Heart left ventricle (tissue), 16 donors: ENCODE results near the gene FABP2. TPM values are rescaled to one million over a fixed set of nuclear protein-coding genes. Genes with fewer than 3 reads are reported as not detected.
A peak's percentile ranks its signal among the peaks of the same experiment; 100 is the strongest.
"Not testable (repeated sequence)": the region's sequence is repeated elsewhere in the genome, so short reads cannot be mapped to it uniquely, and the experiment has no call there.

Experiments used
- ATAC-seq, 4 donors: fragments of 200-7000 bp; cut with Tn5 transposase; one replicate each; pipeline ENCODE4 v1.9.1; 2020 to 2022; ENCODE audit warnings: moderate library complexity in 4 of 4, mild to moderate bottlenecking in 3 of 4, moderate number of reproducible peaks in 1 of 4
- DNase-seq, 5 donors: peaks; one replicate each; pipeline ENCODE4 v3.0.0-alpha.2; 2020
- H3K27ac ChIP-seq, 12 donors: fragments of 200-600 bp; sonication (generic) in 4 of 12; one replicate each; pipeline versions ENCODE4 v1.5.0 to v1.8.0; 2016 to 2022; ENCODE audit warnings: mild to moderate bottlenecking in 2 of 12
- H3K27me3 ChIP-seq, 9 donors: fragments of 200-600 bp; sonication (generic) in 2 of 9; one replicate each; pipeline versions ENCODE4 v1.5.1 to v1.8.0; 2016 to 2022; ENCODE audit warnings: mild to moderate bottlenecking in 3 of 9
- H3K36me3 ChIP-seq, 9 donors: fragments of 200-600 bp; sonication (generic) in 2 of 9; one replicate each; pipeline versions ENCODE4 v1.5.0 to v1.8.0; 2018 to 2022; ENCODE audit warnings: mild to moderate bottlenecking in 2 of 9
- H3K4me1 ChIP-seq, 12 donors: fragments of 200-600 bp; sonication (generic) in 4 of 12; one replicate each; pipeline versions ENCODE4 v1.5.0 to v1.8.0; 2016 to 2022; ENCODE audit warnings: mild to moderate bottlenecking in 3 of 12
- H3K4me3 ChIP-seq, 12 donors: fragments of 200-600 bp; sonication (generic) in 4 of 12; one replicate each; pipeline versions ENCODE4 v1.5.0 to v1.8.0; 2017 to 2022; ENCODE audit warnings: mild to moderate bottlenecking in 9 of 12, moderate library complexity in 4 of 12
- H3K9me3 ChIP-seq, 12 donors: fragments of 200-600 bp; sonication (generic) in 4 of 12; one replicate each; pipeline versions ENCODE4 v1.5.0 to v1.8.0; 2016 to 2022; ENCODE audit warnings: mild to moderate bottlenecking in 1 of 12
- CTCF ChIP-seq, 12 donors: fragments of 200-600 bp; sonication (generic) in 4 of 12; IDR thresholded peaks; one replicate each; pipeline versions ENCODE4 v1.5.0 to v1.8.0; 2018 to 2022; ENCODE audit warnings: antibody characterized with exemption in 12 of 12, mild to moderate bottlenecking in 5 of 12
- POLR2A ChIP-seq, 2 donors: fragments of 450-650 bp; IDR thresholded peaks; one replicate each; pipeline ENCODE4 v1.6.1; 2017; ENCODE audit warnings: antibody characterized with exemption in 2 of 2, mild to moderate bottlenecking in 2 of 2, moderate library complexity in 2 of 2
- WGBS, 4 donors: extraction: QIAGEN DNeasy Blood & Tissue Kit in 2 of 4; methylation state at CpG; one replicate each; pipeline versions ENCODE4 v1.1.5 to v1.1.7; 2013 to 2018; 5-methylcytosine and 5-hydroxymethylcytosine counted together
- intact Hi-C, 10 donors: fragments of 100-400 bp; cut with DNase I; formaldehyde crosslinking; loops; one replicate each; pipeline versions ENCODE4 v1.11.1 to v1.14.2; 2022
- polyA plus RNA-seq, 2 donors: library from polyadenylated mRNA; stranded (reverse); fragments of 200-250 nt; gene quantifications; one replicate each; pipeline ENCODE4 v1.2.3, GENCODE V29; 2013
- total RNA-seq, 9 donors: library from RNA; depleted of rRNA in 2 of 9; stranded (reverse); fragments of >200 nt in 2 of 9; fragmentation: NEBNext Ultra II Directional in 3 of 9; extraction: Animal tissue kit (Norgen Biotek cat#: 25700) in 3 of 9; gene quantifications; one replicate each; pipeline versions ENCODE4 v1.1.0 to v1.2.4, GENCODE V29; 2016 to 2023
- donor health status: ischemic (EF 13 %, LVEDD 7.1; RV severe dilation, severe dysfunction).
- donor health status: healthy with polysubstance abuse.
- donor health status: DM: no; HTN: yes; CAD: no.
- donor health status: DM: no; HTN: no; CAD: no.
- donor health status: ischemic (EF 25% LVEDD 6.9; RV normal size, moderate dysfunction).
- donor health status: ischemic (EF 25% LVEDD 5.7; RV mildly dilated, moderate dysfunction).
- donor health status: healthy.
- donor health status: DM: yes; HTN: yes; CAD: no.
- donor health status: ischemic (EF 35%, LVEDD 5.7; RV mildly dilated, moderate dysfunction).
- donor health status: nonischemic (EF 11% LVEDD 7.7; RV severe dilation, severe dysfunction).
- donor health status: DM: yes; HTN: yes; CAD: no.
- donor health status: PGD.
- donor health status: ischemic (EF 29% LVEDD 5.4; RV normal size, mild dysfunction).
- donor health status: nonischemic (EF 23%, LVEDD 6.1; RV moderate dilation, normal function).

FABP2 gene
- total and polyA plus RNA-seq, 11 donors: 0.15 to 2.9 (median 1.8) TPM; not detected in 7

- H3K9me3 ChIP-seq, H3K4me3 ChIP-seq, H3K36me3 ChIP-seq, DNase-seq, H3K4me1 ChIP-seq, H3K27me3 ChIP-seq, intact Hi-C loops: not testable (repeated sequence)
- 38 to 67% (median 52%) methylated on average over 1 of the region's 1 CpG for WGBS, 4 donors
- peak in 2 of 4 donors; percentile 44 to 67 for ATAC-seq
- peak overlapping the region in 4 of 12 donors; percentile 5 to 40 (median 20) for H3K27ac ChIP-seq
These were observed 34.1 kb upstream of the FABP2 start for GRCh38 chr4:119356041-119356440.

GRCh38 chr4:119353364-119353763, 31.4 kb upstream of the FABP2 start:
- DNase-seq, H3K27me3 ChIP-seq, H3K9me3 ChIP-seq, H3K4me1 ChIP-seq, ATAC-seq, intact Hi-C loops, H3K36me3 ChIP-seq, H3K27ac ChIP-seq, H3K4me3 ChIP-seq: not testable (repeated sequence)
- 48 to 60% (median 56%) methylated on average over 2 to 3 of the region's 3 CpGs for WGBS, 4 donors

- H3K4me1 ChIP-seq, DNase-seq, H3K27ac ChIP-seq, H3K27me3 ChIP-seq, ATAC-seq, intact Hi-C loops, H3K36me3 ChIP-seq, H3K4me3 ChIP-seq, H3K9me3 ChIP-seq: not testable (repeated sequence)
- 77 to 100% (median 88%) methylated on average over 1 of the region's 1 CpG for WGBS, 4 donors
These were observed 26.2 kb upstream of the FABP2 start for GRCh38 chr4:119348169-119348568.

- no CpG with 5 or more reads among the region's 2 CpGs for WGBS, 4 donors
- DNase-seq, H3K4me3 ChIP-seq, ATAC-seq, H3K27me3 ChIP-seq, H3K4me1 ChIP-seq, H3K27ac ChIP-seq, H3K36me3 ChIP-seq, intact Hi-C loops, H3K9me3 ChIP-seq: not testable (repeated sequence)
These were observed 21.4 kb upstream of the FABP2 start for GRCh38 chr4:119343293-119343692.

GRCh38 chr4:119339895-119340294, 18.0 kb upstream of the FABP2 start:
- H3K27ac ChIP-seq, H3K4me3 ChIP-seq, intact Hi-C loops, DNase-seq, H3K27me3 ChIP-seq, H3K36me3 ChIP-seq, H3K9me3 ChIP-seq, ATAC-seq: not testable (repeated sequence)
- peaks cover 0 to 16% (median 0%) of the 10 kb centered on the region in 12 donors for H3K4me1 ChIP-seq

GRCh38 chr4:119337010-119337409, 15.1 kb upstream of the FABP2 start:
- TF ChIP-seq POLR2A (IDR thresholded peaks at IDR 0.05) (no peak), CTCF (IDR thresholded peaks at IDR 0.05) (no peak)
- DNase-seq (no peak), ATAC-seq (peak; percentile 55 to 86 (median 82))
- H3K4me3 ChIP-seq: no peak overlapping the region
- 56 to 65% (median 57%) methylated on average over 1 of the region's 1 CpG for WGBS, 4 donors
- no peaks in the 10 kb centered on the region for H3K27me3 ChIP-seq
- no peaks in the 10 kb centered on the region for H3K9me3 ChIP-seq
- peaks cover 0 to 16% (median 0%) of the 10 kb centered on the region in 12 donors for H3K4me1 ChIP-seq
- H3K36me3 ChIP-seq: no peaks in the 10 kb centered on the region
- peak overlapping the region in 1 of 12 donors; percentile 58 for H3K27ac ChIP-seq
- intact Hi-C loops: no loop called here

- H3K36me3 ChIP-seq, DNase-seq, H3K27me3 ChIP-seq, intact Hi-C loops, H3K9me3 ChIP-seq, H3K4me3 ChIP-seq: not testable (repeated sequence)
- peak; percentile 32 to 61 (median 52) for ATAC-seq
- Histone ChIP-seq H3K27ac (peak overlapping the region in 1 of 12 donors; percentile 58), H3K4me1 (peaks cover 0 to 16% (median 0%) of the 10 kb centered on the region in 12 donors)
- WGBS, 4 donors: 83 to 97% (median 90%) methylated on average over 3 to 4 of the region's 4 CpGs
These were observed 14.5 kb upstream of the FABP2 start for GRCh38 chr4:119336332-119336979.
